ENCODE data around the gene RGCC. TPM values are rescaled to one million over a fixed set of nuclear protein-coding genes. Genes with fewer than 3 reads are reported as not detected.

RGCC gene
- total and polyA plus RNA-seq, 9 of the 15 experiments (the other 6 are each of a cell fraction or from before 2014, with no cell fraction given) = 0.51 to 10.4 (median 5.8) TPM

DNA sequence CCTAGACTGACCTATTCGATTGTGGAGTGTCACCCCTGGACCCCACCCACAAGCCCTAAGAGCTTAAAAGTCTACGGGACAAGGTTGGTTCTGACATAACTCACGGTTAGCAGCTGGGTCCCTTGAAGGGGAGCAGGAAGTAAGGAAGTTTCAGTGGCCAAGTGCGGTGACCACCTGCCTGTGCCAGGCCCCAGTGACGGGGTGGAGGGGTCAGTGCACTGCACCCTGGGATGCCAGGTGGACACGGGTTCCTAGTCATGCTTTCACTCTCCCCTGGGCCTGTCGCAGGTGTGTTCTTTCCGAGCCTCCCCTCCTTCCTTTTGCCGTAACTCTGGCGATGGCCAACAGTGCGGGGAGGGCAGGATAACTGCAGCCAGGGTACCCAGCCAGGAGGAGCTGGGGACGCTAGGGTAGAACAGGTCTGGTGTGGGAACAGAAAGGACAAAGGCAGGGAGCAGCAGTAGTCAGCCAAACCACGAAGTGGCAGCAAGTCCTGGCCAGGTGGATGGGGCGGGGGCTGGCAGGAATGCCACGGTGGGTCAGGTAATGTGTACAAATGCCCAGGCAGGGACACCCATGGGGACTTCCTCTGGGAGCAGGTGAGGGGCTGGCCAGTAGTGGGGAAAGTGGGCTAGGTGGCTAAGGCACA, 58.3 kb downstream of the RGCC start (continued):
- TF ChIP-seq, protein P1, sequence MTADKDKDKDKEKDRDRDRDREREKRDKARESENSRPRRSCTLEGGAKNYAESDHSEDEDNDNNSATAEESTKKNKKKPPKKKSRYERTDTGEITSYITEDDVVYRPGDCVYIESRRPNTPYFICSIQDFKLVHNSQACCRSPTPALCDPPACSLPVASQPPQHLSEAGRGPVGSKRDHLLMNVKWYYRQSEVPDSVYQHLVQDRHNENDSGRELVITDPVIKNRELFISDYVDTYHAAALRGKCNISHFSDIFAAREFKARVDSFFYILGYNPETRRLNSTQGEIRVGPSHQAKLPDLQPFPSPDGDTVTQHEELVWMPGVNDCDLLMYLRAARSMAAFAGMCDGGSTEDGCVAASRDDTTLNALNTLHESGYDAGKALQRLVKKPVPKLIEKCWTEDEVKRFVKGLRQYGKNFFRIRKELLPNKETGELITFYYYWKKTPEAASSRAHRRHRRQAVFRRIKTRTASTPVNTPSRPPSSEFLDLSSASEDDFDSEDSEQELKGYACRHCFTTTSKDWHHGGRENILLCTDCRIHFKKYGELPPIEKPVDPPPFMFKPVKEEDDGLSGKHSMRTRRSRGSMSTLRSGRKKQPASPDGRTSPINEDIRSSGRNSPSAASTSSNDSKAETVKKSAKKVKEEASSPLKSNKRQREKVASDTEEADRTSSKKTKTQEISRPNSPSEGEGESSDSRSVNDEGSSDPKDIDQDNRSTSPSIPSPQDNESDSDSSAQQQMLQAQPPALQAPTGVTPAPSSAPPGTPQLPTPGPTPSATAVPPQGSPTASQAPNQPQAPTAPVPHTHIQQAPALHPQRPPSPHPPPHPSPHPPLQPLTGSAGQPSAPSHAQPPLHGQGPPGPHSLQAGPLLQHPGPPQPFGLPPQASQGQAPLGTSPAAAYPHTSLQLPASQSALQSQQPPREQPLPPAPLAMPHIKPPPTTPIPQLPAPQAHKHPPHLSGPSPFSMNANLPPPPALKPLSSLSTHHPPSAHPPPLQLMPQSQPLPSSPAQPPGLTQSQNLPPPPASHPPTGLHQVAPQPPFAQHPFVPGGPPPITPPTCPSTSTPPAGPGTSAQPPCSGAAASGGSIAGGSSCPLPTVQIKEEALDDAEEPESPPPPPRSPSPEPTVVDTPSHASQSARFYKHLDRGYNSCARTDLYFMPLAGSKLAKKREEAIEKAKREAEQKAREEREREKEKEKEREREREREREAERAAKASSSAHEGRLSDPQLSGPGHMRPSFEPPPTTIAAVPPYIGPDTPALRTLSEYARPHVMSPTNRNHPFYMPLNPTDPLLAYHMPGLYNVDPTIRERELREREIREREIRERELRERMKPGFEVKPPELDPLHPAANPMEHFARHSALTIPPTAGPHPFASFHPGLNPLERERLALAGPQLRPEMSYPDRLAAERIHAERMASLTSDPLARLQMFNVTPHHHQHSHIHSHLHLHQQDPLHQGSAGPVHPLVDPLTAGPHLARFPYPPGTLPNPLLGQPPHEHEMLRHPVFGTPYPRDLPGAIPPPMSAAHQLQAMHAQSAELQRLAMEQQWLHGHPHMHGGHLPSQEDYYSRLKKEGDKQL (CRISPR knock-in tag; IDR thresholded peaks at IDR 0.05; ENCODE audit: borderline replicate concordance) = no peak
- TF ChIP-seq ZNF408 (CRISPR knock-in tag; IDR thresholded peaks at IDR 0.05; ENCODE audit: low read depth) (no peak), CEBPZ (IDR thresholded peaks at IDR 0.05; ENCODE audit: borderline replicate concordance, low read depth, low read length) (no peak)

All from K562 (cell line).